HG02870 (cell line): Measurements from ENCODE around the gene BRD3.
"Not testable (repeated sequence)": the region's sequence is repeated elsewhere in the genome, so short reads cannot be mapped to it uniquely, and the experiment has no call there.

ENCODE experiments used
- ATAC-seq: cut with Tn5 transposase; IDR thresholded peaks from one replicate; pipeline ENCODE4 v1.9.1; 2021; ENCODE audit warnings: mild to moderate bottlenecking, moderate library complexity; ENCODE audit not compliant: unreplicated experiment

Gene BRD3

GRCh38 chr9:133995012-133995896 lies 72.6 kb downstream of the BRD3 start:
- no peak for ATAC-seq

GRCh38 chr9:133994353-133995011 lies 73.3 kb downstream of the BRD3 start:
- no peak for ATAC-seq

GRCh38 chr9:133993635-133994253 lies 74.1 kb downstream of the BRD3 start:
- no peak for ATAC-seq

GRCh38 chr9:133992780-133993634 lies 74.8 kb downstream of the BRD3 start:
- ATAC-seq, result peak; percentile 44

- ATAC-seq, result peak; percentile 37
Measured at GRCh38 chr9:133991964-133992779, 75.7 kb downstream of the BRD3 start, which contains the start of gene VAV2. TSS of gene VAV2 (minus strand) at chr9:133992324. CDS start at chr9:133992278, 46 bp downstream.

- ATAC-seq, result no peak
Measured at GRCh38 chr9:133991214-133991921, 76.5 kb downstream of the BRD3 start.

GRCh38 chr9:133990366-133991213 lies 77.2 kb downstream of the BRD3 start:
- ATAC-seq, result no peak

GRCh38 chr9:133989625-133990365 lies 78.0 kb downstream of the BRD3 start:
- no peak for ATAC-seq

GRCh38 chr9:133988771-133989170 lies 79.1 kb downstream of the BRD3 start:
- ATAC-seq, result not testable (repeated sequence)

- ATAC-seq, result no peak
Measured at GRCh38 chr9:133987946-133988665, 79.7 kb downstream of the BRD3 start.

GRCh38 chr9:133987446-133987788 lies 80.4 kb downstream of the BRD3 start:
- ATAC-seq, result no peak

- no peak for ATAC-seq
Measured at GRCh38 chr9:133986774-133987445, 80.9 kb downstream of the BRD3 start.

- ATAC-seq, result no peak
Measured at GRCh38 chr9:133986061-133986460, 81.8 kb downstream of the BRD3 start.

GRCh38 chr9:133982971-133983720 lies 84.7 kb downstream of the BRD3 start:
- no peak for ATAC-seq

- no peak for ATAC-seq
Measured at GRCh38 chr9:133981958-133982681, 85.7 kb downstream of the BRD3 start.
